ENCODE data around the gene GDPGP1. TPM values are rescaled to one million over a fixed set of nuclear protein-coding genes. Genes with fewer than 3 reads are reported as not detected.

The GDPGP1 gene
- total RNA-seq, 1 experiment from 2014 or later: 15.4 TPM

DNA sequence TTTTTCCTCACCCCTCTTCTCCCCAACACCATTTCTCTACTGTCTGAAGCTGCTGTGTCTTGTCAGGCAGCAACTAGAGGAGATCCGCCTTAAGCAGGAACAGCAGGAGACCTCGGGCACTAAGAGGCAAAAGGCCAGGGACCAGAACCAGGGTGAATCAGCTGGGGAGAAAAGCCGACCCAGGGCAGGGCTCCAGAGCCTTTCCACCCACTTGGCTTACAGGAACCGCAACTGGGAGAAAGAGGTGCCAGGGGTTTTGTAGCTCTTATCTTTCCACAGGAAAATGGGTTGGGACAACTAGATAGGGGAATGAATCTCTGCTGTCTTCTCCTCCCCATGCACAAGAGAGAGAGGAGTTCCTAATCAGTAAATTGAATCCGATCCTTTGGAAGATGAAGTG, 28.4 kb downstream of the GDPGP1 start (continued):
- TF ChIP-seq YY1 (IDR thresholded peaks at IDR 0.05; ENCODE audit: extremely low read depth, insufficient replicate concordance, low read depth, low read length) (no peak), POLR2AphosphoS5 (IDR thresholded peaks at IDR 0.05; ENCODE audit: low read depth, low read length) (no peak), POLR2A (IDR thresholded peaks at IDR 0.05; ENCODE audit: borderline replicate concordance, extremely low read depth, insufficient read depth, insufficient read length) (no peak), SIN3A (IDR thresholded peaks at IDR 0.05; ENCODE audit: low read depth) (no peak)
- TF ChIP-seq, protein P1, sequence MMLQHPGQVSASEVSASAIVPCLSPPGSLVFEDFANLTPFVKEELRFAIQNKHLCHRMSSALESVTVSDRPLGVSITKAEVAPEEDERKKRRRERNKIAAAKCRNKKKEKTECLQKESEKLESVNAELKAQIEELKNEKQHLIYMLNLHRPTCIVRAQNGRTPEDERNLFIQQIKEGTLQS (IDR thresholded peaks at IDR 0.05): no peak

DNA sequence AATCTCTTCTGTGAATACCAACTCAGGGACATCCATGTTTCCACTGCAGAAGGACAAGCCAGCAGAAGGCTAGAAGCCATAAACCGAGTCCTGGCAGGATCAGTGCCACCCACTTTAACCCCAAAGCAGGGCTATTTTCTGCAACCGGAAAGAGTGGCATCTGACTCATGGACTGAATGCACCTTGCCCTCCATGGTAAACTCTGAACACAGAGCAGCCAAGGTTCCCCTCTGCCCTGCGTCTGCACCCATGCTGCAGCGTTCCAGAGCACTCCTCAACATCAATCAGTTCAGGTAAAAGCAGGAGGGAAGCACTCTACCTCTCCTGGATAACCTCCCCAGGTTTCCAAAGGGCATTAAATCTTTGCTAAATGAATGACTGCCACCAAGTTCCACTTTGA, 30.7 kb downstream of the GDPGP1 start:
- Histone ChIP-seq H3K9me3 (ENCODE audit: control insufficient read depth in 1 of 2, insufficient read depth in 1 of 2, low read depth in 1 of 2, low read length in 2 of 2) (no peaks in the 10 kb centered on the region), H3K36me3 (ENCODE audit: control insufficient read depth in 1 of 2, insufficient read depth in 2 of 2, low read length in 2 of 2) (peaks cover 6 to 15% of the 10 kb centered on the region in 2 experiments), H4K20me1 (ENCODE audit: insufficient read depth) (no peaks in the 10 kb centered on the region), H3K9ac (ENCODE audit: low read length) (peak overlapping the region; percentile 77), H3K27ac (ENCODE audit: low read depth, low read length) (peak overlapping the region; percentile 78), H2AFZ (ENCODE audit: low read depth, low read length, poor library complexity, severe bottlenecking) (no peak overlapping the region), H3K4me3 (replicated peaks in 1 of 2; ENCODE audit: low read depth in 1 of 2, low read length in 2 of 2) (peak overlapping the region; percentile 74 to 96), H3K27me3 (ENCODE audit: insufficient read depth, low read length) (no peaks in the 10 kb centered on the region), H3K4me2 (ENCODE audit: low read length) (peak overlapping the region; percentile 94), H3K4me1 (ENCODE audit: control insufficient read depth in 1 of 2, insufficient read depth in 2 of 2, low read length in 2 of 2) (peaks cover 16 to 45% of the 10 kb centered on the region in 2 experiments), H3K79me2 (ENCODE audit: insufficient read depth, low read length) (peaks cover 50% of the 10 kb centered on the region), H3K9me2 (ENCODE audit: insufficient read depth) (no peaks in the 10 kb centered on the region)
- no TSS peak for BruUV-seq (replicated peaks)
- RAD21 ChIA-PET (ENCODE audit: low non-redundant PET in 1 of 2, low total read pairs in 2 of 2, uncharacterized antibody in 2 of 2, unreplicated experiment in 2 of 2): no interaction called here
- no peak for TF ChIP-seq CEBPB (IDR thresholded peaks at IDR 0.05; ENCODE audit: low read depth)
- 0 out of 2 replicates have a peak, but pooled peaks have one; percentile 24 for TF ChIP-seq POLR2AphosphoS5 (IDR thresholded peaks at IDR 0.05; ENCODE audit: low read depth, low read length)
- TF ChIP-seq, protein P2, sequence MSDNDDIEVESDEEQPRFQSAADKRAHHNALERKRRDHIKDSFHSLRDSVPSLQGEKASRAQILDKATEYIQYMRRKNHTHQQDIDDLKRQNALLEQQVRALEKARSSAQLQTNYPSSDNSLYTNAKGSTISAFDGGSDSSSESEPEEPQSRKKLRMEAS (IDR thresholded peaks at IDR 0.05): no peak
- 0 out of 2 replicates have a peak, but pooled peaks have one; percentile 35 for TF ChIP-seq JUND (IDR thresholded peaks at IDR 0.05)
- 0 out of 2 replicates have a peak, but pooled peaks have one; percentile 9 for TF ChIP-seq CBX3 (IDR thresholded peaks at IDR 0.05; ENCODE audit: low read depth)
- TF ChIP-seq FOSL1 (IDR thresholded peaks at IDR 0.05; ENCODE audit: low read depth): peak; percentile 18
- CTCF ChIA-PET: no interaction called here
- DNase-seq (ENCODE audit: low read depth, low spot score): no peak
- ATAC-seq: peak; percentile 29
- intact Hi-C loops (cut with micrococcal nuclease): no loop called here
- POLR2A ChIA-PET: no interaction called here

Data from HCT116 (cell line).